H1 (cell line): ENCODE data around the gene AOPEP. TPM values are rescaled to one million over a fixed set of nuclear protein-coding genes. Genes with fewer than 3 reads are reported as not detected.

ENCODE experiments used
- CTCF ChIA-PET: fragments of 300-600 bp; sonication (Branson Sonifier 250); formaldehyde crosslinking; loops from one replicate; lab custom pipeline; 2021; ENCODE audit not compliant: partially characterized antibody; lab: Charles Lee
- POLR2A ChIA-PET: fragments of 300-600 bp; sonication (Branson Sonifier 250); formaldehyde crosslinking; loops from one replicate; lab custom pipeline; 2021; ENCODE audit warnings: inconsistent platforms; ENCODE audit not compliant: partially characterized antibody; lab: Charles Lee
- DNase-seq, 2 experiments: peaks; one replicate each; pipeline versions ENCODE4 v3.0.0 to v3.0.0-alpha.2; 2010 to 2022; ENCODE audit warnings: low spot score in 2 of 2, low read depth in 1 of 2, mixed read lengths in 1 of 2
- FAIRE-seq: peaks from 2 replicates; lab custom pipeline; 2011; peaks lifted over from hg19 to GRCh38; lab: Jason Lieb, UNC
- H2AFZ ChIP-seq: 2 replicates; pipeline ENCODE4 v1.8.1; 2012; ENCODE audit warnings: low read length, inconsistent platforms
- H2AK5ac ChIP-seq: 2 replicates; pipeline ENCODE4 v1.6.1; 2013; ENCODE audit warnings: low read depth, low read length
- H2BK120ac ChIP-seq: replicated peaks from 2 replicates; pipeline ENCODE3; 2013; ENCODE audit warnings: low read depth, low read length, inconsistent platforms
- H2BK12ac ChIP-seq: 2 replicates; pipeline ENCODE4 v1.6.1; 2013; ENCODE audit warnings: low read depth, low read length
- H2BK15ac ChIP-seq: 2 replicates; pipeline ENCODE4 v1.6.1; 2013; ENCODE audit warnings: low read length
- H2BK20ac ChIP-seq: 2 replicates; pipeline ENCODE4 v1.6.1; 2013; ENCODE audit warnings: low read length
- H2BK5ac ChIP-seq: 2 replicates; pipeline ENCODE4 v1.6.1; 2013; ENCODE audit warnings: low read depth, low read length
- H3K14ac ChIP-seq: 2 replicates; pipeline ENCODE4 v1.6.1; 2013; ENCODE audit warnings: inconsistent platforms; ENCODE audit not compliant: insufficient read length
- H3K18ac ChIP-seq: 2 replicates; pipeline ENCODE4 v1.6.1; 2013; ENCODE audit warnings: low read length; ENCODE audit errors: extremely low read depth
- H3K23ac ChIP-seq: 2 replicates; pipeline ENCODE4 v1.6.1; 2013; ENCODE audit warnings: inconsistent platforms; ENCODE audit not compliant: insufficient read length
- H3K23me2 ChIP-seq: 2 replicates; pipeline ENCODE4 v1.6.1; 2013; ENCODE audit warnings: low read depth, low read length
- H3K27ac ChIP-seq: 2 replicates; pipeline ENCODE4 v1.6.1; 2011; ENCODE audit warnings: low read depth, low read length, inconsistent platforms
- H3K27me3 ChIP-seq, 4 experiments: replicated peaks in 1 of 4; 1 replicate in 1 of 4; 2 replicates in 3 of 4; pipeline versions ENCODE4 v1.6.1 to v1.8.1; 2011 to 2013; ENCODE audit warnings: low read length in 3 of 4, mild to moderate bottlenecking in 3 of 4, inconsistent platforms in 2 of 4, mixed read lengths in 2 of 4, moderate library complexity in 1 of 4; ENCODE audit not compliant: control insufficient read depth in 3 of 4, insufficient read depth in 3 of 4; ENCODE audit errors: extremely low read depth in 1 of 4
- H3K36me3 ChIP-seq, 4 experiments: 2 replicates each; pipeline versions ENCODE4 v1.6.1 to v1.8.1; 2011 to 2013; ENCODE audit warnings: mild to moderate bottlenecking in 4 of 4, low read length in 3 of 4, moderate library complexity in 2 of 4, control low read depth in 1 of 4, inconsistent platforms in 1 of 4; ENCODE audit not compliant: insufficient read depth in 4 of 4, control insufficient read depth in 2 of 4
- H3K4ac ChIP-seq: replicated peaks from 2 replicates; pipeline ENCODE3; 2013; ENCODE audit warnings: low read length, low read depth, mixed read lengths, inconsistent platforms; ENCODE audit not compliant: insufficient read length
- H3K4me1 ChIP-seq, 4 experiments: replicated peaks in 1 of 4; 1 replicate in 1 of 4; 2 replicates in 3 of 4; pipeline versions ENCODE4 v1.6.1 to v1.8.1; 2011 to 2013; ENCODE audit warnings: low read length in 3 of 4, inconsistent platforms in 2 of 4, mixed read lengths in 1 of 4; ENCODE audit not compliant: insufficient read depth in 4 of 4, control insufficient read depth in 3 of 4
- H3K4me2 ChIP-seq, 2 experiments: 2 replicates each; pipeline versions ENCODE4 v1.6.1 to v1.8.1; 2011 to 2013; ENCODE audit warnings: low read depth in 2 of 2, low read length in 2 of 2, control low read depth in 1 of 2, inconsistent platforms in 1 of 2, mild to moderate bottlenecking in 1 of 2; ENCODE audit not compliant: insufficient read depth in 1 of 2
- H3K4me3 ChIP-seq, 4 experiments: fragments of 200-600, 300-600 bp in 1 of 4; sonication (generic), shearing (Covaris generic), sonication (Bioruptor Twin) in 1 of 4; 2 replicates each; pipeline versions ENCODE4 v1.5.1 to v1.8.1; 2011 to 2016; ENCODE audit warnings: low read length in 4 of 4, low read depth in 3 of 4, control low read depth in 2 of 4, inconsistent platforms in 2 of 4, mild to moderate bottlenecking in 2 of 4, mixed read lengths in 1 of 4, moderate library complexity in 1 of 4; ENCODE audit not compliant: insufficient read depth in 2 of 4; ENCODE audit errors: extremely low read depth in 1 of 4
- H3K56ac ChIP-seq: replicated peaks from 2 replicates; pipeline ENCODE3; 2013; ENCODE audit warnings: low read depth, mild to moderate bottlenecking, mixed read lengths, low read length, inconsistent platforms; ENCODE audit not compliant: insufficient read length
- H3K79me1 ChIP-seq: 2 replicates; pipeline ENCODE4 v1.6.1; 2013; ENCODE audit warnings: low read depth, low read length, control low read depth
- H3K79me2 ChIP-seq, 2 experiments: 2 replicates each; pipeline versions ENCODE4 v1.6.1 to v1.8.1; 2012 to 2013; ENCODE audit warnings: low read length in 2 of 2, mild to moderate bottlenecking in 2 of 2, inconsistent platforms in 1 of 2; ENCODE audit not compliant: insufficient read depth in 2 of 2, control insufficient read depth in 1 of 2
- H3K9ac ChIP-seq, 4 experiments: replicated peaks in 1 of 4; 1 replicate in 1 of 4; 2 replicates in 3 of 4; pipeline versions ENCODE4 v1.6.1 to v1.8.1; 2011 to 2013; ENCODE audit warnings: low read depth in 3 of 4, low read length in 3 of 4, control low read depth in 2 of 4, mild to moderate bottlenecking in 2 of 4, moderate library complexity in 2 of 4, inconsistent platforms in 1 of 4; ENCODE audit errors: extremely low read depth in 1 of 4
- H3K9me3 ChIP-seq, 2 experiments: 2 replicates each; pipeline versions ENCODE4 v1.6.1 to v1.8.1; 2012 to 2013; ENCODE audit warnings: mild to moderate bottlenecking in 2 of 2, moderate library complexity in 2 of 2, control low read depth in 1 of 2, inconsistent platforms in 1 of 2, low read depth in 1 of 2, low read length in 1 of 2, mixed read lengths in 1 of 2; ENCODE audit not compliant: insufficient read depth in 2 of 2
- H4K20me1 ChIP-seq, 2 experiments: replicated peaks in 1 of 2; 2 replicates each; pipeline versions ENCODE3 to v1.8.1; 2011 to 2013; ENCODE audit warnings: inconsistent platforms in 2 of 2, low read length in 2 of 2, mild to moderate bottlenecking in 1 of 2; ENCODE audit not compliant: insufficient read depth in 2 of 2, control insufficient read depth in 1 of 2
- H4K5ac ChIP-seq: 2 replicates; pipeline ENCODE4 v1.6.1; 2013; ENCODE audit warnings: low read length, low read depth, mixed read lengths, inconsistent platforms; ENCODE audit not compliant: insufficient read length
- H4K8ac ChIP-seq: 2 replicates; pipeline ENCODE4 v1.8.0; 2013; ENCODE audit warnings: mild to moderate bottlenecking, moderate library complexity, low read length, inconsistent platforms; ENCODE audit not compliant: insufficient read depth; ENCODE audit errors: extremely low read depth
- H4K91ac ChIP-seq: replicated peaks from 2 replicates; pipeline ENCODE3; 2013; ENCODE audit warnings: low read length, mixed read lengths, inconsistent platforms; ENCODE audit not compliant: insufficient read length
- BRCA1 ChIP-seq: IDR thresholded peaks from 2 replicates; pipeline ENCODE4 v1.6.1; 2012; ENCODE audit warnings: low read depth, low read length, improper control_type of control experiment
- CBX8 ChIP-seq: fragments of 300-800, 300-1000 bp; sonication (generic); IDR thresholded peaks from 2 replicates; pipeline ENCODE4 v1.7.1; 2016; ENCODE audit warnings: low read depth, low read length, borderline replicate concordance
- FOSL1 ChIP-seq: IDR thresholded peaks from 2 replicates; pipeline ENCODE4 v1.6.1; 2011; ENCODE audit warnings: mild to moderate bottlenecking, low read depth, low read length, moderate library complexity; ENCODE audit not compliant: insufficient read depth
- HDAC2 ChIP-seq, 2 experiments: fragments of 300-600 bp in 1 of 2; sonication (generic) in 1 of 2; IDR thresholded peaks; 2 replicates each; pipeline ENCODE4 v1.6.1; 2011 to 2012; ENCODE audit warnings: low read depth in 2 of 2, low read length in 2 of 2, mild to moderate bottlenecking in 2 of 2, moderate library complexity in 2 of 2, borderline replicate concordance in 1 of 2, inconsistent platforms in 1 of 2
- KDM5A ChIP-seq: fragments of 200-600 bp; IDR thresholded peaks from 2 replicates; pipeline ENCODE4 v1.7.1; 2012; ENCODE audit warnings: mild to moderate bottlenecking, low read length, inconsistent platforms, mixed read lengths
- RXRA ChIP-seq: IDR thresholded peaks from 2 replicates; pipeline ENCODE4 v1.6.1; 2011; ENCODE audit warnings: low read depth, mild to moderate bottlenecking, low read length, moderate library complexity; ENCODE audit not compliant: insufficient read depth
- SUZ12 ChIP-seq: fragments of 200-600 bp; sonication (generic); IDR thresholded peaks from 2 replicates; pipeline ENCODE4 v1.6.1; 2012; ENCODE audit warnings: mild to moderate bottlenecking, inconsistent platforms, low read length, moderate library complexity, mixed read lengths
- TAF1 ChIP-seq: IDR thresholded peaks from 2 replicates; pipeline ENCODE4 v1.6.1; 2011; ENCODE audit warnings: mild to moderate bottlenecking, low read depth, low read length
- ZNF274 ChIP-seq: IDR thresholded peaks from 2 replicates; pipeline ENCODE4 v1.7.0; 2012; ENCODE audit warnings: low read length, borderline replicate concordance; ENCODE audit errors: extremely low read depth
- WGBS, 2 experiments: shearing (Covaris generic) in 1 of 2; methylation state at CpG; one replicate each; pipeline versions ENCODE4 v1.1.6 to v1.1.7; 2013 to 2015; ENCODE audit warnings: low lambda C conversion rate in 2 of 2, mixed read lengths in 2 of 2, inconsistent platforms in 1 of 2, low coverage in 1 of 2, missing lambda C conversion rate in 1 of 2; ENCODE audit not compliant: insufficient replicate concordance in 2 of 2, insufficient coverage in 1 of 2, insufficient read length in 1 of 2; ENCODE audit errors: extremely low coverage in 1 of 2, missing lambda C conversion rate in 1 of 2; 5-methylcytosine and 5-hydroxymethylcytosine counted together
- polyA plus RNA-seq, 7 experiments: library from polyadenylated mRNA; depleted of rRNA in 3 of 7; stranded (reverse) in 5 of 7; unstranded in 2 of 7; fragments of >200 nt in 5 of 7; fragments of 200-250 nt in 2 of 7; gene quantifications; 1 replicate in 5 of 7; 2 replicates in 1 of 7; 4 replicates in 1 of 7; pipeline versions ENCODE4 v1.2.1 to v1.2.3, GENCODE V29; 2011 to 2013; ENCODE audit warnings: missing spikeins in 2 of 7, mixed read lengths in 2 of 7
- total RNA-seq: library from RNA; stranded (reverse); fragmentation: NEBNext Ultra II Directional; extraction: Animal tissue kit (Norgen Biotek cat#: 25700); gene quantifications from 2 replicates; pipeline ENCODE4 v1.2.1, GENCODE V29; 2021

Gene AOPEP
- total and polyA plus RNA-seq, 2 of the 8 experiments (the other 6 are each of a cell fraction or from before 2014, with no cell fraction given): 6.1 to 14.3 TPM

DNA sequence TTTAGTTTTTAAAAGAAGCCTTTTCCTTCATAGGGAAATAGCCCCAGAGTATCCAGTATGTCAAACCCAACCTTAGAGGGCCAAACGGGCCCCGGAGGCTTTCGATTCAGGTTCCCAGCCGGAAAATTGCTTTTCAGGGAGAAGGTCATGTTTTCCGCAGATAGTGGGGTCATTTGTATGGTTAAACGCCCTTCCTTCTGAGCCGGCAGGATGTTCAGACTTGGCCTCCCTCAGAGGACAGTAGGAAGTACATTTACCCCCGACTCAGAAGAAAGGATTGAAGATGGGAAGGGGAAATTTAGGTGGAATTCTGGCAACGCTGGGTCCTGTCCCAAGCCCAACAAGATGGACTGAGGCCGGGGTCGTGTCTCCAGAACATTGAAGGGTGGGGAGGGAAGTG is 195.2 kb downstream of the AOPEP start:
- H2AFZ ChIP-seq: no peak overlapping the region
- H3K9ac ChIP-seq: no peak overlapping the region

More for the DNA sequence above, 195.2 kb downstream of the AOPEP start:
- FAIRE-seq (no peak), DNase-seq (no peak)
- POLR2A ChIA-PET: no interaction called here
- H3K18ac ChIP-seq: no peak overlapping the region; the same call in none of the 2 replicates
- H3K9me3 ChIP-seq: no peaks in the 10 kb centered on the region
- no peaks in the 10 kb centered on the region for H4K20me1 ChIP-seq
- no peak overlapping the region for H2BK15ac ChIP-seq
- H3K36me3 ChIP-seq: no peaks in the 10 kb centered on the region
- H3K4me1 ChIP-seq: peaks cover 5 to 11% (median 7%) of the 10 kb centered on the region in 4 experiments; a peak in 6 of 7 replicates
- H2BK5ac ChIP-seq: no peak overlapping the region
- 81% methylated on average over 11 of the region's 11 CpGs; no CpG with 5 or more reads in 1 of the 2 experiments for WGBS, 2 experiments
- no peak overlapping the region for H3K27ac ChIP-seq
- CTCF ChIA-PET: no interaction called here
- H3K4me2 ChIP-seq: no peak overlapping the region
- no peaks in the 10 kb centered on the region for H3K79me2 ChIP-seq
- no peaks in the 10 kb centered on the region for H3K27me3 ChIP-seq
- no peak for TF ChIP-seq FOSL1
- TF ChIP-seq ZNF274: no peak
- no peak for TF ChIP-seq KDM5A
- no peak for TF ChIP-seq BRCA1
- no peak for TF ChIP-seq CBX8
- no peak for TF ChIP-seq TAF1
- no peak for TF ChIP-seq SUZ12
- no peak for TF ChIP-seq RXRA
- TF ChIP-seq HDAC2 (IDR thresholded peaks at IDR 0.05; ENCODE audit: borderline replicate concordance in 1 of 2, low read depth in 2 of 2, low read length in 2 of 2): no peak
- no peak overlapping the region for H2BK12ac ChIP-seq
- H2BK120ac ChIP-seq: no peak overlapping the region
- H3K79me1 ChIP-seq: no peaks in the 10 kb centered on the region; the same call in 1 of the 2 replicates
- no peak overlapping the region for H2AK5ac ChIP-seq
- no peak overlapping the region; the same call in 1 of the 2 replicates for H4K8ac ChIP-seq
- H3K23ac ChIP-seq: no peak overlapping the region
- H3K4ac ChIP-seq: no peak overlapping the region
- H2BK20ac ChIP-seq: no peak overlapping the region
- no peak overlapping the region for H3K56ac ChIP-seq
- H3K23me2 ChIP-seq: no peaks in the 10 kb centered on the region
- no peak overlapping the region for H3K4me3 ChIP-seq
- peak overlapping the region; percentile 12 for H4K91ac ChIP-seq
- H3K14ac ChIP-seq: no peak overlapping the region
- H4K5ac ChIP-seq: no peak overlapping the region
